GM10248 (cell line): ENCODE results near the gene SCRG1.

Source experiments
- CTCF ChIA-PET: fragments of 300-600 bp; sonication (Branson Sonifier 250); formaldehyde crosslinking; extraction: SDS; loops from one replicate; lab custom pipeline; 2021; ENCODE audit warnings: antibody characterized with exemption; lab: Yijun Ruan, JAX
- POLR2A ChIA-PET: fragments of 350-650 bp; sonication (Branson Sonifier 250); formaldehyde crosslinking; extraction: SDS; loops from one replicate; lab custom pipeline; 2020; ENCODE audit warnings: antibody characterized with exemption; lab: Yijun Ruan, JAX
- DNase-seq: peaks from one replicate; pipeline ENCODE4 v3.0.0; 2012; ENCODE audit errors: extremely low spot score
- CTCF ChIP-seq: IDR thresholded peaks from 2 replicates; pipeline ENCODE4 v1.5.1; 2012; ENCODE audit warnings: mild to moderate bottlenecking, low read depth; ENCODE audit errors: extremely low read depth, missing control alignments, control extremely low read depth

Gene SCRG1

GRCh38 chr4:173391701-173392100 is 7.2 kb downstream of the SCRG1 start:
- no peak for TF ChIP-seq CTCF
- POLR2A ChIA-PET = no interaction called here
- CTCF ChIA-PET = interaction anchor here (1.6 kb wide), 1 partner anchor 11 kb away, joined by 4 read pairs; no protein-coding TSS in a partner anchor

GRCh38 chr4:173386751-173387150 is 12.2 kb downstream of the SCRG1 start:
- POLR2A ChIA-PET = no interaction called here

More at GRCh38 chr4:173391701-173392100, 7.2 kb downstream of the SCRG1 start:
- no peak for DNase-seq

GRCh38 chr4:173382349-173382748 is 16.6 kb downstream of the SCRG1 start:
- ChIA-PET POLR2A (no interaction called here), CTCF (interaction anchor here (1.0 kb wide), 1 partner anchor 13 kb away, joined by 3 read pairs; no protein-coding TSS in a partner anchor)
- no peak for TF ChIP-seq CTCF
- no peak for DNase-seq

More at GRCh38 chr4:173386751-173387150, 12.2 kb downstream of the SCRG1 start:
- CTCF ChIA-PET = interaction anchor here (1.1 to 2.5 kb wide), 3 partner anchors 8 to 25 kb away, joined by 3 to 8 read pairs (median 5); no protein-coding TSS in a partner anchor
- TF ChIP-seq CTCF = no peak
- no peak for DNase-seq

GRCh38 chr4:173381610-173382009 is 17.3 kb downstream of the SCRG1 start:
- no peak for DNase-seq
- ChIA-PET CTCF (interaction anchor here (1.0 kb wide), 1 partner anchor 9 kb away, joined by 3 read pairs; no protein-coding TSS in a partner anchor), POLR2A (no interaction called here)
- TF ChIP-seq CTCF = no peak

GRCh38 chr4:173380987-173381386 is 17.9 kb downstream of the SCRG1 start:
- ChIA-PET CTCF (interaction anchor here (1.0 kb wide), 1 partner anchor 9 kb away, joined by 3 read pairs; no protein-coding TSS in a partner anchor), POLR2A (no interaction called here)
- DNase-seq = no peak
- no peak for TF ChIP-seq CTCF

- POLR2A ChIA-PET = no interaction called here
Measured at GRCh38 chr4:173379929-173380328, 19.0 kb downstream of the SCRG1 start.

More at GRCh38 chr4:173379929-173380328, 19.0 kb downstream of the SCRG1 start:
- CTCF ChIA-PET = interaction anchor here (2.1 to 2.3 kb wide), 2 partner anchors 8 to 16 kb away, joined by 6 to 8 read pairs; no protein-coding TSS in a partner anchor
- TF ChIP-seq CTCF = no peak
- no peak for DNase-seq
